Lung (tissue), 12 donors: Measurements from ENCODE around the gene SRCAP. TPM values are rescaled to one million over a fixed set of nuclear protein-coding genes. Genes with fewer than 3 reads are reported as not detected.

Experiments
- ATAC-seq: fragments of 200-7000 bp; cut with Tn5 transposase; one replicate; pipeline ENCODE4 v1.9.1; 2020; ENCODE audit warnings: moderate number of reproducible peaks; ENCODE audit not compliant: insufficient read depth, low FRiP score
- DNase-seq, 3 donors: peaks; one replicate each; pipeline ENCODE4 v3.0.0-alpha.2; 2013 to 2017
- H3K27ac ChIP-seq, 2 donors: one replicate each; pipeline ENCODE4 v1.5.1; 2013; ENCODE audit warnings: mild to moderate bottlenecking in 2 of 2, moderate library complexity in 2 of 2, control low read depth in 1 of 2, inconsistent platforms in 1 of 2, low read depth in 1 of 2, low read length in 1 of 2
- H3K27me3 ChIP-seq, 3 donors: one replicate each; pipeline ENCODE4 v1.5.1; 2013; ENCODE audit warnings: low read length in 2 of 3; ENCODE audit not compliant: control insufficient read depth in 3 of 3, insufficient read depth in 3 of 3
- H3K36me3 ChIP-seq, 4 donors: one replicate each; pipeline ENCODE4 v1.5.1; 2013; ENCODE audit warnings: low read length in 4 of 4, mild to moderate bottlenecking in 1 of 4, moderate library complexity in 1 of 4; ENCODE audit not compliant: control insufficient read depth in 4 of 4, insufficient read depth in 4 of 4
- H3K4me1 ChIP-seq, 5 donors: one replicate each; pipeline ENCODE4 v1.5.1; 2013; ENCODE audit warnings: low read length in 5 of 5, mild to moderate bottlenecking in 2 of 5, moderate library complexity in 1 of 5; ENCODE audit not compliant: control insufficient read depth in 5 of 5, insufficient read depth in 5 of 5
- H3K4me3 ChIP-seq: one replicate; pipeline ENCODE4 v1.5.1; 2013; ENCODE audit warnings: mild to moderate bottlenecking, control low read depth, moderate library complexity
- H3K9ac ChIP-seq, 2 donors: one replicate each; pipeline ENCODE4 v1.5.1; 2013; ENCODE audit warnings: low read length in 2 of 2, control low read depth in 1 of 2; ENCODE audit not compliant: insufficient read depth in 1 of 2
- H3K9me3 ChIP-seq, 4 donors: one replicate each; pipeline ENCODE4 v1.5.1; 2013; ENCODE audit warnings: low read length in 3 of 4, mild to moderate bottlenecking in 1 of 4, moderate library complexity in 1 of 4; ENCODE audit not compliant: control insufficient read depth in 4 of 4, insufficient read depth in 3 of 4
- WGBS, 2 donors: extraction: QIAGEN DNeasy Blood & Tissue Kit; methylation state at CpG; one replicate each; pipeline ENCODE4 v1.1.7; 2013; 5-methylcytosine and 5-hydroxymethylcytosine counted together
- polyA plus RNA-seq, 2 donors: library from polyadenylated mRNA; stranded (reverse); fragments of 200-250 nt; gene quantifications; one replicate each; pipeline ENCODE4 v1.2.1, GENCODE V29; 2013
- total RNA-seq, 2 donors: library from RNA; depleted of rRNA in 1 of 2; stranded (reverse); fragments of >200 nt in 1 of 2; gene quantifications; one replicate each; pipeline ENCODE4 v1.2.1, GENCODE V29; 2014 to 2021
- TF ChIP-seq, protein P1 (sequence below): IDR thresholded peaks from 2 replicates; pipeline ENCODE4 v1.5.1; 2012; ENCODE audit warnings: mild to moderate bottlenecking; ENCODE audit errors: control extremely low read depth, extremely low read depth
- donor health status: control.
- donor health status: control.
- donor health status: Bipolar disorder and iron deficiency.
- donor health status: healthy.
- donor health status: DM: yes; HTN: yes; CAD: no.

The SRCAP gene
- total and polyA plus RNA-seq, 4 donors = 13.4 to 61.0 (median 31.3) TPM

DNA sequence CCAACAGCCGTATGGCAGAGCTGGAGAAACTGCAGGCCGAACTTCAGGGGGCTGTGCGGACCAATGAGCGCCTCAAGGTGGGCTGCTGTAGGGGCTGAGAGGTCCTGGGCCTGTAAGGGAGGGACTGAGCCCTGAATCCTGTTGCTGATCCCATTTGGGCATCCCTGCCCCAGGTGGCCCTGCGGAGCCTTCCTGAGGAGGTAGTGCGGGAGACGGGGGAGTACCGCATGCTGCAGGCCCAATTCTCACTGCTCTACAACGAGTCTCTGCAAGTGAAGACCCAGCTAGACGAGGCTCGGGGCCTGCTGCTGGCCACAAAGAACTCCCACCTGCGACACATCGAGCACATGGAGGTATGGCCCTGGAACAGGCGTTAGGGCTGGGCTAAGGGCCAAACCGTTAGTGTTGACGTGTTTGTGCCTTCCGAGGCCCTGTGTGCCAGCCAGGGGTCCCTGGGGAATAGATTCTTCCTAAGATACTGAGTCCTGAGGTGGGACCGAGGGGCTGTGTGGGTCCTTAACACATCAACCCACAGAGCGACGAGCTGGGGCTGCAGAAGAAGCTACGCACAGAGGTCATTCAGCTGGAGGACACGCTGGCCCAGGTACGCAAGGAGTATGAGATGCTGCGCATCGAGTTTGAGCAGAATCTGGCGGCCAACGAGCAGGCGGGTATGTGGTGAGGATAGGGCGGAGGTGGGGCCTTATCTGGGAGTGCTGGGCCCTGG lies 67.4 kb downstream of the SRCAP start:
- DNase-seq (no peak), ATAC-seq (no peak)
- H3K27ac ChIP-seq = no peak overlapping the region
- no peak overlapping the region for H3K9ac ChIP-seq
- TF ChIP-seq, protein P1, sequence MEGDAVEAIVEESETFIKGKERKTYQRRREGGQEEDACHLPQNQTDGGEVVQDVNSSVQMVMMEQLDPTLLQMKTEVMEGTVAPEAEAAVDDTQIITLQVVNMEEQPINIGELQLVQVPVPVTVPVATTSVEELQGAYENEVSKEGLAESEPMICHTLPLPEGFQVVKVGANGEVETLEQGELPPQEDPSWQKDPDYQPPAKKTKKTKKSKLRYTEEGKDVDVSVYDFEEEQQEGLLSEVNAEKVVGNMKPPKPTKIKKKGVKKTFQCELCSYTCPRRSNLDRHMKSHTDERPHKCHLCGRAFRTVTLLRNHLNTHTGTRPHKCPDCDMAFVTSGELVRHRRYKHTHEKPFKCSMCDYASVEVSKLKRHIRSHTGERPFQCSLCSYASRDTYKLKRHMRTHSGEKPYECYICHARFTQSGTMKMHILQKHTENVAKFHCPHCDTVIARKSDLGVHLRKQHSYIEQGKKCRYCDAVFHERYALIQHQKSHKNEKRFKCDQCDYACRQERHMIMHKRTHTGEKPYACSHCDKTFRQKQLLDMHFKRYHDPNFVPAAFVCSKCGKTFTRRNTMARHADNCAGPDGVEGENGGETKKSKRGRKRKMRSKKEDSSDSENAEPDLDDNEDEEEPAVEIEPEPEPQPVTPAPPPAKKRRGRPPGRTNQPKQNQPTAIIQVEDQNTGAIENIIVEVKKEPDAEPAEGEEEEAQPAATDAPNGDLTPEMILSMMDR = no peak
- H3K36me3 ChIP-seq = peaks cover 16 to 63% (median 53%) of the 10 kb centered on the region in 4 donors
- no peaks in the 10 kb centered on the region for H3K9me3 ChIP-seq
- H3K27me3 ChIP-seq = no peaks in the 10 kb centered on the region
- H3K4me3 ChIP-seq = no peak overlapping the region
- 93 to 95% methylated on average over 29 of the region's 29 CpGs for WGBS, 2 donors
- H3K4me1 ChIP-seq = peaks cover 6 to 15% (median 8%) of the 10 kb centered on the region in 5 donors

DNA sequence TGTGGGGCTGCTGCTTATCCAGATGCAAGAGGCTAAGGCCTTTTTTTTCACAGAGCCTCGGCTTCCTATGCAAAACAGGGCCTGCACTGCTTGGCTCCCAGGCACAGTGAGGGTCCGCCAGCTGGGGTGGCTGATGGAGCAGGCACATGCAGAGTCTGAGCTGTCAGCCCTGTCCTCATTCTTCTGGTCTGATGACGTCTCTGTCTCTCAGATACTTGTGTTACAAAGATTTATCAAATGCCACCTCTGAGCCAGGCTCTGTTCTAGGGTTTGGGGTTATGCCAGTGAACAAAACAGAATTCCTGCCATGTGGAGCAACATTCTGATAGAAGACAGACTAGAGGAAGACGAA lies 67.9 kb downstream of the SRCAP start:
- peaks cover 6 to 15% (median 8%) of the 10 kb centered on the region in 5 donors for H3K4me1 ChIP-seq
- ATAC-seq (no peak), DNase-seq (no peak)
- TF ChIP-seq, protein P1 = no peak
- H3K27me3 ChIP-seq = no peaks in the 10 kb centered on the region
- WGBS, 2 donors = 86 to 93% methylated on average over 4 of the region's 4 CpGs
- H3K9ac ChIP-seq = no peak overlapping the region
- H3K4me3 ChIP-seq = no peak overlapping the region
- H3K36me3 ChIP-seq = peaks cover 16 to 67% (median 55%) of the 10 kb centered on the region in 4 donors
- H3K9me3 ChIP-seq = no peaks in the 10 kb centered on the region
- no peak overlapping the region for H3K27ac ChIP-seq

DNA sequence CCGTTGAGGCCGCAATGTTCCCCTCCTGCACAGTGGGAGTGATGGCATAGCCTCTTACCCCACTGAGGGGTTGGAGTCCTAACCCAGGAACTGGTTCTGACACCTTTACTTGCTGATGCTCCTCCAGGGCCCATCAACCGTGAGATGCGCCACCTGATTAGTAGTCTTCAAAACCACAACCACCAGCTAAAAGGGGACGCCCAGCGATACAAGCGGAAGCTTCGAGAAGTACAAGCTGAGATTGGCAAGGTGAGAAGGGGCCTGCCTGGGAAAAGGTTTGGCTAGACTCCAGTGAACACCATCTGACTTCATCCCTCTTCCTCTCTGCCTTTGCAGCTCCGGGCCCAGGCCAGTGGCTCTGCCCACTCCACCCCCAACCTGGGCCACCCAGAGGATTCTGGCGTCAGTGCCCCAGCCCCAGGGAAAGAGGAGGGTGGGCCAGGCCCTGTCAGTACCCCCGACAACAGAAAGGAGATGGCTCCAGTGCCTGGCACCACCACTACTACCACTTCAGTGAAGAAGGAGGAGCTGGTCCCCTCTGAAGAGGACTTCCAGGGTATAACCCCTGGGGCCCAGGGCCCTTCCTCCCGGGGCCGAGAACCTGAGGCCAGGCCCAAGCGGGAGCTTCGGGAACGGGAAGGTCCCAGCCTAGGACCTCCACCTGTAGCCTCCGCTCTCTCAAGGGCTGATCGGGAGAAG lies 68.9 kb downstream of the SRCAP start:
- H3K27me3 ChIP-seq = no peaks in the 10 kb centered on the region
- WGBS, 2 donors = 92 to 93% methylated on average over 17 to 18 of the region's 18 CpGs
- DNase-seq (no peak), ATAC-seq (no peak)
- H3K4me1 ChIP-seq = peaks cover 4 to 10% (median 6%) of the 10 kb centered on the region in 5 donors
- TF ChIP-seq, protein P1 = no peak
- no peak overlapping the region for H3K9ac ChIP-seq
- H3K9me3 ChIP-seq = no peaks in the 10 kb centered on the region
- H3K36me3 ChIP-seq = peaks cover 16 to 76% (median 64%) of the 10 kb centered on the region in 4 donors
- H3K4me3 ChIP-seq = no peak overlapping the region
- H3K27ac ChIP-seq = no peak overlapping the region
